GM18505 (cell line): ENCODE measurements around the gene PTPRR.

Experiments used
- ATAC-seq: cut with Tn5 transposase; IDR thresholded peaks from one replicate; pipeline ENCODE4 v1.9.1; 2021; ENCODE audit not compliant: unreplicated experiment
- POLR2A ChIP-seq: IDR thresholded peaks from 4 replicates; pipeline ENCODE4 v1.6.1; 2011; ENCODE audit warnings: borderline replicate concordance; ENCODE audit not compliant: insufficient read depth, insufficient read length; ENCODE audit errors: extremely low read depth

PTPRR gene

DNA sequence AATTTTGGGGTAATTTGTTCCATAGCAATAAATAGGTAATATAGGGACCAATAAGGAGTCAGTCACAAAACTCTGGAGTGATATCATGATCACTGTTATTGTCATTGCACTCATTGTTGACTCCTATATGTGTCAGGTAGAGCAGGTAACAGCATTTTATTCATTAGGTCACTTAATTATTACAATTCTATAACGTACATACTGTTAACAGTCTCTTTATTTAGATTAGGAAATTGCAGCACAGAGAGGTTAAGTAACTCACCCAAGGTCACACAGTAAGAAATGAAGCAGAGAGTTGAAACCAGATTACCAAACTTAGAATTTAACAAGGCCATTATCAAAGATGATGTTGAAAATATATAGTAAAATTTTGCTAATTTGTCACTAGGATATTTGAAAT, 233.6 kb downstream of the PTPRR start:
- no peak for ATAC-seq
- no peak for TF ChIP-seq POLR2A

DNA sequence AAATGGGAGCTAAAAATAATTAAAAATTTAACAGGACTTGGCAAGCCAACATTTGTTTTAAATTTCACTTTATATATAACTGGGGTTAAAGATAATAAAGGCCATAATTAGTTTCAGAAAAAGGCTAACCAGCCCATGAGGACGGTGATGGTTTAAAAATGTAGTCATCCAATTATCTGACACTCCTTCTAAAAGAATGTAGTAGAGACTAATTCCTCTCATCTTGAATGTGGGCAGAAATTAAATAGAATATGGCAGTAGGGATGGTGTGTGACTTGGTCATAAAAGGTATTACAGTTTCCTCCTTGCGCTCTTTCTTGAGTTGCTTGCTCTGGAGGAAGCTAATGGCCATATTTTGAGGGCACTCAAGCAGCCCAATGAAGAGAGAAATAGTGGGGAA, 234.2 kb downstream of the PTPRR start:
- no peak for TF ChIP-seq POLR2A
- ATAC-seq, result no peak

DNA sequence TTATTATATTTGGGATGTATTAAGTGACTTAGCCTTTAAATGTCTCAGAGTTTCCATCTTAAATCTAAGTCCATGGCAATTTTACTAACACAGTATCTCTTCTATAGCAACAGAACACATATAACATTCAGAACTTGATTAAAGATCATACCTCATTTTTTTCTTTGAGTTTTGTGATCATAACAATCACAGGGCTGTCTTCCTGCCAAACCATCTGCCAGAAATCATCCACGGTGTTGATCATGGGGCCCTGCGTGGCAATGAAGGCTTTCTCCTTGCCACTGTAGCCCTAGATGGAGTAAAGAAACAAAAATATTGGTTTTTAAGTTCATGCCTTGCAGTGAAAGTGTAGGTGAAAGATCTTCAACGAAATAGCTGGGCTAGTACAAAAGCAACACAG, 236.6 kb downstream of the PTPRR start:
- ATAC-seq, result no peak
- TF ChIP-seq POLR2A, result no peak

DNA sequence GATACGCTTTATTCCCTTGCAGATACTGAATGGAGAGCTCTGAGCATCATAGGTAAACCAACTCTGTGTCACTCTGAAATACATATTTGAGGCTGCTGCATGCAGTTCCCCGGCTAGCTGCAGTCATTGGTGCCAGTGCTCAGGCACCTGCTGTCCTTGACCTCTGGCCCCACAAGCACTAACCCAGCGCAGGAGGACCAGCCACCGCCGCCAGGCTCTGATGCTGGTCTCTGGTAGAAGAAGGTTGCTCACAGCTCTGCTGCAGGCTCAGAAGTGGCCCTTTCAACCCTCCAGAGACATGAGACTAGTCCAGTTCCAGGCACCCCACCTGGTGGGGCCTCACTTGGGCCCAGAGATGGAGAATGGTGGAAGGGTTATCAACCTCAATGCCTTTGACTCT, 248.8 kb downstream of the PTPRR start:
- TF ChIP-seq POLR2A, result no peak

DNA sequence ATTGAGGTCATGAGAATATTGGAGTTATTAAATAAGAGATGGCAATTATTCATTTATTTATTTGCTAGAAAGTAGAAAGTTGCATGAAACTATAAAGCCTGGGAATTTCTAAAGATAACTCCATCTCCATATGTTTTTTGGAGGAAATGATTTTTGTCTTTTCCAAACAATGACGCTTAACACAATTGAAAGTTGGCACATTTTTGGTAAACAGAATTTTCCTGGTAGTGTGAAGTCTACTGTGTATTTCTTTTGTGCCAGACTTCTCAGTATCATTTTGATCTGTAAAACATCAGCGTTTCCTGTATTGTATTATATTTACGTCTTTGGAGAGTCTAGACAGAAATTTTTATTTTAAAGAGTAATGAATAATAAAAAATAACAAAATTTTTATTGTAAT, 249.6 kb downstream of the PTPRR start:
- no peak for ATAC-seq
- TF ChIP-seq POLR2A, result no peak

More for the DNA sequence above, 248.8 kb downstream of the PTPRR start:
- ATAC-seq, result no peak

DNA sequence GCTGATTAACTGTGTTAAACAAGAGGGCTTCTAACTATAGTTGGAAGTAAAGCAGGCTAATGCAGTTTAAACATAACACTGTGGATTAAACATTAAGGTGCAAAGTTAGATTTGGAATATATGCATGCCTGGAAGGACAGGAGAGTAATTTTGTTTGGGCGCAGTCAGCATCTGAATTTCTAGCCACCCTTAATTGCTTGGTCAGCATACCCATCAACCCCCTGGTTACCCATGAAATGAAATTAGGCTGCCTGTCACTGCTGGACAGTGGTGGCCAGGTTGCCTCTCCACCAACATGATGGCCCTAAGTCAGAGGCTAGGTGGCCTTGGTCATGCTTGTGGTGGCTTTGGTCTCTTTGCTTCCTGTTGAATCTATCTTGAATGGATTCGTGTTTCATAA, 253.3 kb downstream of the PTPRR start:
- no peak for TF ChIP-seq POLR2A
- no peak for ATAC-seq

DNA sequence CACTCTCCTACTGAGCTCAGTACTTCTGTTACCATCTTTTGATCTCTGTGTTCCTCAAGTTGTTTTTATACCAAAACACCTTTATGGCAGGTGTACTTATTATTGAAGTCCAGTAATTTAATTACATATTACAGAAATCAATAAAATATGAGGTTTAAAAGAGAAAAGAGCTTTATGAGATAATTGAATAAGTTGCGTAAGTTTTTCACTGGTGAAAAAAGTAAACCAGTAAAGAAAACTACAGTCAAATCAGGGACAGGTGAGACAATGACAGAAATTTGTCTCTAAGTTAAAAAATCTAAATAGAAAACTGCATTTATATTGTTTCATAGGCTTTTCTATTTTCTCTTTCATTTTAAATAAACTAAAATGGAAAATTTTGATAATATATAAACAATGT, 254.2 kb downstream of the PTPRR start:
- ATAC-seq, result no peak
- TF ChIP-seq POLR2A, result no peak

DNA sequence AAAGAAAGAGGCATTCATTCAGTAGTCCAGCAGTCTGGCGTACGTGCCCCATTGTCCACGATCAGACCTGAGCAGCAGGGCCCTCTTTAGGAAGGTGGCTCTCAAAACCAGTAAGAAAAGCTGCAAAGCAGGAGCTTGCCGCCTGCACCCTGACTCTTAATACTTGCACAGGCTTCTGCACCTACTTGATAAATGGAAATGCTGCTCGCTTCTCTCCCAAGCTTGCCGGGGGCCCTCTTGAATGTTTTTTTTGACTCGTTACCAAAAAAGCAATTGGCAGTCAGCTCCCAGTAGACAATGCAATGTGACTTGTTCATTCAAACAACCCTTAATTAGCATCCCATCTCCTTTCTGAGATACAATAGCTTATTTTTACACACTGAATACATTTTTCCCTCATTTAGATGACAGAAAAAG, 256.1 kb downstream of the PTPRR start:
- no peak for TF ChIP-seq POLR2A
- no peak for ATAC-seq

DNA sequence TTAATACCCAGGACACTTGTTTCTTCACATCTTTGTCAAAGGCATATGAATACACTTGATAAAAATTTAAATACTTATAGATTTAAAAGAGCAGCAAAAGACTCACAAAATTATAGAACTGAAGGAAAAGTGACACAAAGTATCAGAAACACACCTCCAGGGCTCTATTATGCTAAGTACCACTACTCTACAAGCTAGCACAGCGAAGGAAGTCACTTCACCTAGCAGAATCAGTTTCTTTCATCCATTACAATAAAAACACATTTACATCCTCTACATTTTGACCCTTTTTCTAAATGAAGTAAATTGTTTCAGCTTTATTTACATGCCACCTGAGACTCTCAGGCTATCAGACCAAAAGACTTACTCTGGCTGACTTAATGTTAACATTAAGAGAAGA, 256.7 kb downstream of the PTPRR start:
- no peak for TF ChIP-seq POLR2A
- no peak for ATAC-seq

DNA sequence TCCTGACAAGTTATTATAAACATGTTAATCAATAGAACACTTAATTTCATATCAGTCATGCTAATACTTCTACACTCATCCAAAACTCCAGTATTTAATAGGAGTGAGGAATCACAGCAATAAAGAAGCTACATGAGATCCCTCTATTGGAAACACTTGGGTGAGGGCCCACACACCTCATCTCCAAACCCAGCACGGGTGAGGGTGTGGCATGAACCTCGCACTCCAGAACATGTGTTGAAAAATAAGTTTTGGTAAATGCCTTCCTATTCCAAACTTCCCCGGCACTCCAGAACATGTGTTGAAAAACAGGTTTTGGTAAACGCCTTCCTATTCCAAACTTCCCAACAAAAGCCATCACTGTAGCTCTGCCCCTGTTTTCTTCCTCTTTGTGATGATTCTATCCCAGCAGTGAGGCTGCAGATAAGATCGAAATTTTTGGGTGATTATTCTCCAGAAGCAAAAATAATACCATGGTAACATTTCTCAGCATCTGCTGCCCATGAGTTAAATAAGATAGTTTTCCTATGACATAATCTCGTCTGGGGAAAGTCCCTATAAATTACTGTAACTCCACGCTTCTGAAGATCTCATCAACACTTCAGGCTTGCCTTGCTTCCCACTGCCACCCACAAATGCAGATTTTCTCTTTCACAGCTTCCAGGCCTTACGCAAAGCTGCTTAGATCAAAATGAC, 258.9 kb downstream of the PTPRR start:
- TF ChIP-seq POLR2A, result no peak
- ATAC-seq, result no peak

DNA sequence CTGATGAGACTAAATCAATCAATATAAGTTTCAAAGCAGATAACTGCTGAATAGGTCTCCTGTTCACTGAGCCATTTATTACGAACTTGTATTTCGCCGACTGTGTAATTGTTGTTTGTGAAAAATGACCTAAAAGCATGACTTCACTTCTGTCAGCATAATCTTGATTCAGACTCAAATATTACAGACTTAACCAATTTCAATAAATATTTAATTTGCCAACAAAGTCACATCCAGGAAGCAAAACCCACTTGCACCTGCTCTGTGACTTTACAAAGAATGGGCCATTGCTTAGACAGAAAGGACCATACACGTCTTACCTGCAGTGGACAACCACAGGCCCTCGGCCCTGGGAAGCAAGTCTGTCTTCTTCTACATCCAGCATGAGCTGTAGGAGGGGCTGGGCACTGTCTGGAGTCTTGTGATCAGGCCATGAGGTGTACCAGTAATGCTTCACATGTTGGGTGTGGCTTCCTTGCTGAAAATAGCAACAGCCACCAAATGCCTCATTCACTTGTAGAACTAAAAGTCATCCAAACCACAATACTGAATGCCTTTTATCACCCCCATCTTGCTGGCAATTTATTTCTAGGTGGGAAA, 259.8 kb downstream of the PTPRR start:
- no peak for TF ChIP-seq POLR2A
- no peak for ATAC-seq

DNA sequence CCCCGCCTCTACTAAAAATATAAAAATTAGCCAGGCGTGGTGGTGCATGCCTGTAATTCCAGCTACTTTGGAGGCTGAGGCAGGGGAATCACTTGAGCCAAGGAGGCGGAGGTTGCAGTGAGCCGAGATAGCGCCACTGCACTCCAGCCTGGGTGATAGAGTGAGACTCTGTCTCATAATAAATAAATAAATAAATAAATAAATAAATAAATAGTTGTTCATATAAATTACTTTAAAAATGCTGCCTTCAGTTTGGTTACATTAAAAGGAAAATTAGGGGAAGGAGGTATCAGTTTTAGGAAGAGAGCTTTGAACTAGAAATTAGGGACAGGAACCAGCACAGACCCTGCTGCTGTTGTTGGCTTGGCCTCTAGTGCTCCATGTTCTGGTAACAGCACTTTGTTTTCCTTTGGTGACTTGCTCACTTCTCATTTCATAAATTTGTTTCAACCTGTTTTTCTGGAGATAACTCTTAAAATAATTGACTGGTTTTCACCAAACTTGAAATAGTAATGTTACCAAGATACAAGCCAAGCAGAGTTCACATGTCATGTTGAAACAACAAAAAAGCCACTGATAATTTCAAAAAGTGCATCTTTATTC, 260.4 kb downstream of the PTPRR start:
- no peak for ATAC-seq
- no peak for TF ChIP-seq POLR2A

DNA sequence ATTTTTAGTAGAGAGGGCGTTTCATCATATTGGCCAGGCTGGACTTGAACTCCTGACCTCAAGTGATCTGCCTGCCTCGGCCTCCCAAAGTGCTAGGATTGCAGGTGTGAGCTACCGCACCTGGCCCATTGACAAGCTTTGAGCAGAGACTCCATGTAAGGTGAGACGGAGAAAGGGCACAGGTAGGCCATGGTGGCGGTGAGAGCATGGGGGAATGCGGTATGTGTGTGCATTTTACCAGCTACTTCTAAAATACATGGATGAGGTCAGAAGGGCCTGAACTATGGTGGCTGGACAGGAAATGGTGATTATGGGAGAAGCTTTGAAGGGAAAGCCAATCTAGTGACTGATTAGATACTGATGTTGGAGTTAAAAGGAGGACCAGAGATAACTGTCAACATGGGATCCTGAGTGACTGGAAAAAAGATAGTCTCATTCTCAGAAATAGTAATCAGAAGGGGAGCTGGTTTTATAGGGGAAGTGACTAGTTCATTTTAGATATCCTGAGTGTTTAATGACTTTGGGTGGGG, 261.4 kb downstream of the PTPRR start:
- no peak for ATAC-seq
- no peak for TF ChIP-seq POLR2A

DNA sequence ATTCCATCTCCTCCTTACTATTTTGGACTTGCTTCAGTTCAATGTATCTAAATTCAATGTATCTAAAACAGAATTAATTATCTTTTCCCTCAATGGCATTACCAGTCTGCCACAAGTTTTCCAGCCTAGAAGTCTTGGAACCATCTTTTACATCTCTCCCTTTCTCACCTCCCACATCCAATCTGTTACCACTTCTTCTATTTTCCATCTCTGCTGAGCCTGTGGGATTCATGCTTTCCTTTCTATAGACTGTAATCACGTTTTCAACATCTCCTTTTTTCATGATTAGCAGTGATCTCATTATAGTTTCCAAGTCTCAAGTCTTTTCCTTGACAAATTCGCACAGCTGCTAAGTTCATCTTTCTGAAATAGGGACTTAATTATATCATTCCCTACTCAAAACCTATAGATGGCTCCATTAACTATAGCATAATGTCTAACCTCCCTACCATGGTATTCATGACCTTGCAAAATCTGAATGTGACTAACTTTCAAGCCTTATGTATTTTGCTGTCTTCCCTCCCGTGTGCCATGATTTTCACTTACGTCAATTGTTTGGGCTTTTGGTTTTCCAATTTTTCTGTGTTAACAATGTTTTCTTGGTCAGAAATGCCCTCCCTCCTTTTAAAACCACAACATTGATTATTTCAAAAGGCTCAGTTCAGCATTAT, 262.8 kb downstream of the PTPRR start:
- TF ChIP-seq POLR2A, result no peak
- ATAC-seq, result no peak

DNA sequence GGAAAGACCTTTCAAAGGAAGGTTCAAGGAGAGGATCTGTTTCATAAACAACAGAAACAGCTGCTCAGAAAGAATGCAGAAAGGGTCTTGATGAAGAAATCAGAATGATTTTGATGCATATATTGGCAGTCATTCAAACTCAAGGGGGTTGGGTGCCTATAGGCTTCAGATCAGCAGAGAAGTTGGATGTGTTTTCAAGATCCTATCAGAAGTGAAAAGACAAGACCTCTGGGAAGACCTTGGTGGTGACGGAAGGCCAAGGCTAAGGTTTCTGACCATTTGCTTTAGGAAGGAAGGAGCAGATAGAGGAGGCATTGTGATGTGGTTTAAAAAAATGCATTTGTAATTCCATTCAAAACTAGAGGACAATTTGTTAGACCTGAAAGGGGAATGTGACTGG, 268.1 kb downstream of the PTPRR start:
- no peak for TF ChIP-seq POLR2A
- no peak for ATAC-seq

DNA sequence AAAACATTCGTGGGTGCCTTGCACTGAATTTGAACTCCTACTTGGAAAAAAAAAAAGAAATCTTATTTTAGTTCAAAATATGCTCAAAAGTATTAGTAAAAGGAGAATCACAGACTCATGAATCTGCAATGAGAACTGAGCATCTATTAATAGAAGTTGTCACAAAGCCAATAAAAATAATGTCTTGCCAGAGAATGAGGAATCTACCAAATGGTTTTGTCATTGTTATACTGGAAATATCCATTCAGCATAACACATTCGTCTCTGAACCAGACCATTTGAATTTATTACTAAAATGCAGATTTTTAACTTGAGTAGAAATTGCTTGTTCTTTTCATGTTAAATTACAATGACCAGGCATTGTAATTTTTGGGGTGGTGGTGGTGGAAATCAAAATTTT, 271.7 kb downstream of the PTPRR start:
- no peak for ATAC-seq
- TF ChIP-seq POLR2A, result no peak
